SK-N-SH treated with all-trans-retinoic acid at 6 μM for 48 hours (cell line): ENCODE data around the gene NOP56.

Source experiments
- ATAC-seq: fragments of 200-7000 bp; cut with Tn5 transposase; 3 replicates; pipeline ENCODE4 v1.9.1; 2020; ENCODE audit warnings: mild to moderate bottlenecking, moderate library complexity
- ARNTL ChIP-seq: fragments of 450-650 bp; formaldehyde crosslinking; IDR thresholded peaks from 2 replicates; pipeline ENCODE4 v1.5.0; 2020; ENCODE audit warnings: low read depth, mild to moderate bottlenecking, moderate library complexity, borderline replicate concordance
- BACH2 ChIP-seq: fragments of 250-450 bp; sonication (Bioruptor Pico); IDR thresholded peaks from 2 replicates; pipeline ENCODE4 v1.9.0; 2021; ENCODE audit warnings: mild to moderate bottlenecking, borderline replicate concordance
- CREB5 ChIP-seq: fragments of 250-450 bp; sonication (Bioruptor Pico); IDR thresholded peaks from 2 replicates; pipeline ENCODE4 v1.5.1; 2020; ENCODE audit warnings: low read depth, mild to moderate bottlenecking, moderate library complexity
- CSRNP3 ChIP-seq: fragments of 250-450 bp; sonication (Bioruptor Pico); IDR thresholded peaks from 2 replicates; pipeline ENCODE4 v1.5.1; 2021; ENCODE audit warnings: mild to moderate bottlenecking, moderate library complexity
- ESRRG ChIP-seq: fragments of 250-450 bp; sonication (Bioruptor Pico); IDR thresholded peaks from 2 replicates; pipeline ENCODE4 v1.6.1; 2021; ENCODE audit warnings: mild to moderate bottlenecking
- ISL1 ChIP-seq: fragments of 250-450 bp; sonication (Bioruptor Pico); IDR thresholded peaks from 2 replicates; pipeline ENCODE4 v2.1.2; 2022; ENCODE audit warnings: mild to moderate bottlenecking, moderate library complexity
- OSR1 ChIP-seq: fragments of 250-450 bp; sonication (Bioruptor Pico); IDR thresholded peaks from 2 replicates; pipeline ENCODE4 v1.8.0; 2022; ENCODE audit warnings: moderate library complexity, mild to moderate bottlenecking, inconsistent platforms
- PATZ1 ChIP-seq: fragments of 250-450 bp; sonication (Bioruptor Pico); IDR thresholded peaks from 2 replicates; pipeline ENCODE4 v1.8.0; 2020; ENCODE audit warnings: mild to moderate bottlenecking, moderate library complexity, borderline replicate concordance
- PPARA ChIP-seq: fragments of 250-450 bp; sonication (Bioruptor Pico); IDR thresholded peaks from 2 replicates; pipeline ENCODE4 v1.5.0; 2020; ENCODE audit warnings: mild to moderate bottlenecking, borderline replicate concordance
- RARB ChIP-seq: fragments of 250-450 bp; sonication (Bioruptor Pico); IDR thresholded peaks from 2 replicates; pipeline ENCODE4 v1.8.0; 2021; ENCODE audit warnings: mild to moderate bottlenecking, moderate library complexity
- SNAI2 ChIP-seq: fragments of 250-450 bp; sonication (Bioruptor Pico); IDR thresholded peaks from 2 replicates; pipeline ENCODE4 v1.5.0; 2020; ENCODE audit warnings: mild to moderate bottlenecking, moderate library complexity
- TCF4 ChIP-seq: fragments of 250-450 bp; sonication (Bioruptor Pico); IDR thresholded peaks from 2 replicates; pipeline ENCODE4 v1.8.0; 2021; ENCODE audit warnings: mild to moderate bottlenecking, moderate library complexity, borderline replicate concordance
- TSHZ2 ChIP-seq: fragments of 250-450 bp; sonication (Bioruptor Pico); IDR thresholded peaks from 2 replicates; pipeline ENCODE4 v1.5.0; 2020; ENCODE audit warnings: mild to moderate bottlenecking, moderate library complexity
- ZFP3 ChIP-seq: fragments of 250-450 bp; sonication (Bioruptor Pico); IDR thresholded peaks from 2 replicates; pipeline ENCODE4 v1.5.0; 2020; ENCODE audit warnings: mild to moderate bottlenecking, moderate library complexity
- ZFP30 ChIP-seq: fragments of 450-650 bp; formaldehyde crosslinking; IDR thresholded peaks from 2 replicates; pipeline ENCODE4 v1.5.0; 2022; ENCODE audit warnings: mild to moderate bottlenecking, moderate library complexity
- ZNF565 ChIP-seq: fragments of 450-650 bp; formaldehyde crosslinking; conservative IDR thresholded peaks from 2 replicates; pipeline ENCODE4 v1.5.0; 2020; ENCODE audit warnings: low read depth, mild to moderate bottlenecking, moderate library complexity
- ZNF8 ChIP-seq: fragments of 450-650 bp; formaldehyde crosslinking; IDR thresholded peaks from 2 replicates; pipeline ENCODE4 v1.5.0; 2020; ENCODE audit warnings: mild to moderate bottlenecking, moderate library complexity

The NOP56 gene

GRCh38 chr20:2699775-2700413 lies 47.5 kb downstream of the NOP56 start (continued):
- no peak for TF ChIP-seq TSHZ2 (CRISPR knock-in tag)

GRCh38 chr20:2700913-2701620 lies 48.6 kb downstream of the NOP56 start:
- no peak for ATAC-seq
- no peak for TF ChIP-seq ISL1 (CRISPR knock-in tag)
- no peak for TF ChIP-seq ZNF565 (CRISPR knock-in tag)
- no peak for TF ChIP-seq RARB (CRISPR knock-in tag)

GRCh38 chr20:2701671-2702081 lies 49.2 kb downstream of the NOP56 start:
- ATAC-seq, result no peak
- TF ChIP-seq RARB (CRISPR knock-in tag), result no peak
- TF ChIP-seq CREB5, result no peak
- no peak for TF ChIP-seq ZNF565 (CRISPR knock-in tag)
- TF ChIP-seq ZFP30 (CRISPR knock-in tag), result no peak
- no peak for TF ChIP-seq BACH2 (CRISPR knock-in tag)
- TF ChIP-seq ESRRG (CRISPR knock-in tag), result no peak
- TF ChIP-seq SNAI2 (CRISPR knock-in tag), result no peak
- no peak for TF ChIP-seq ZNF8
- no peak for TF ChIP-seq TSHZ2 (CRISPR knock-in tag)
- TF ChIP-seq ZFP3 (CRISPR knock-in tag), result no peak
- TF ChIP-seq OSR1 (CRISPR knock-in tag), result no peak
- no peak for TF ChIP-seq PATZ1 (CRISPR knock-in tag)
- TF ChIP-seq ISL1 (CRISPR knock-in tag), result no peak
- no peak for TF ChIP-seq PPARA (CRISPR knock-in tag)
- TF ChIP-seq ARNTL, result no peak
- TF ChIP-seq CSRNP3 (CRISPR knock-in tag), result no peak
- no peak for TF ChIP-seq TCF4 (CRISPR knock-in tag)
- TF ChIP-seq, all 23 proteins: peak for 0
